Measurements from ENCODE around the gene MICU2. TPM values are rescaled to one million over a fixed set of nuclear protein-coding genes. Genes with fewer than 3 reads are reported as not detected.

Gene MICU2
- 10 to 100 TPM; 33.8 to 34.0 TPM for total RNA-seq

- Mint-ChIP-seq H3K4me3 (peak within 1 kb of the TSS; percentile 85), H3K4me1 (peaks cover 35% of the 10 kb centered on the region), H3K27me3 (peaks cover 17% of the 10 kb centered on the region), H3K27ac (peak within 1 kb of the TSS; percentile 79), H3K9me3 (peaks cover 4% of the 10 kb centered on the region), H3K36me3 (ENCODE audit: low read depth) (peaks cover 18% of the 10 kb centered on the region)
- ChIA-PET CTCF (interaction anchor here (0.5 to 2.3 kb wide), 4 partner anchors 21 to 127 kb away, joined by 3 to 10 read pairs (median 5); no protein-coding TSS in a partner anchor), POLR2A (interaction anchor here (0.6 to 3.7 kb wide), 23 partner anchors 9 to 1740 kb away, joined by 3 to 38 read pairs (median 4); partner anchors contain the start of genes FGF9, MRPL57, SKA3 and ZDHHC20)
- DNase-seq: peak; percentile 96
Observed at GRCh38 chr13:21603531-21604448, at the start of gene MICU2. MICU2 (minus strand) TSS chr13:21604170; CDS start chr13:21604148, 22 bp downstream.

GRCh38 chr13:21641629-21642028 is 37.7 kb upstream of the MICU2 start:
- H3K27me3 Mint-ChIP-seq: peaks cover 2% of the 10 kb centered on the region
- H3K36me3 Mint-ChIP-seq (ENCODE audit: low read depth): no peaks in the 10 kb centered on the region
- no peak overlapping the region for H3K27ac Mint-ChIP-seq
- H3K4me3 Mint-ChIP-seq: no peak overlapping the region
- peaks cover 2% of the 10 kb centered on the region for H3K4me1 Mint-ChIP-seq
- CTCF ChIA-PET: no interaction called here
- no peaks in the 10 kb centered on the region for H3K9me3 Mint-ChIP-seq
- no peak for DNase-seq
- POLR2A ChIA-PET: no interaction called here

GRCh38 chr13:21639561-21639960 is 35.6 kb upstream of the MICU2 start:
- Mint-ChIP-seq H3K27ac (no peak overlapping the region), H3K4me1 (peaks cover 2% of the 10 kb centered on the region), H3K4me3 (no peak overlapping the region), H3K27me3 (peaks cover 2% of the 10 kb centered on the region), H3K9me3 (no peaks in the 10 kb centered on the region), H3K36me3 (ENCODE audit: low read depth) (no peaks in the 10 kb centered on the region)
- DNase-seq: no peak
- ChIA-PET POLR2A (interaction anchor here (1.9 kb wide), 1 partner anchor 36 kb away, joined by 5 read pairs; the partner anchor contains the start of gene MICU2), CTCF (interaction anchor here (1.3 to 1.5 kb wide), 2 partner anchors 22 to 24 kb away, joined by 3 read pairs; no protein-coding TSS in a partner anchor)

GRCh38 chr13:21638319-21639282 is 34.6 kb upstream of the MICU2 start:
- Mint-ChIP-seq H3K9me3 (no peaks in the 10 kb centered on the region), H3K4me3 (no peak overlapping the region), H3K36me3 (ENCODE audit: low read depth) (no peaks in the 10 kb centered on the region), H3K27ac (no peak overlapping the region), H3K27me3 (peaks cover 2% of the 10 kb centered on the region), H3K4me1 (peaks cover 2% of the 10 kb centered on the region)
- no peak for DNase-seq
- ChIA-PET POLR2A (interaction anchor here (1.9 kb wide), 1 partner anchor 35 kb away, joined by 5 read pairs; the partner anchor contains the start of gene MICU2), CTCF (interaction anchor here (0.6 to 2.6 kb wide), 22 partner anchors 9 to 1157 kb away, joined by 3 to 8 read pairs (median 4); partner anchors contain the start of genes FGF9 and MICU2)

- Mint-ChIP-seq H3K4me1 (peaks cover 2% of the 10 kb centered on the region), H3K36me3 (ENCODE audit: low read depth) (no peaks in the 10 kb centered on the region), H3K27me3 (peaks cover 1% of the 10 kb centered on the region), H3K9me3 (no peaks in the 10 kb centered on the region), H3K4me3 (no peak overlapping the region), H3K27ac (no peak overlapping the region)
- ChIA-PET POLR2A (no interaction called here), CTCF (interaction anchor here (0.9 to 2.6 kb wide), 11 partner anchors 8 to 1158 kb away, joined by 3 to 8 read pairs (median 5); partner anchors contain the start of gene MICU2)
- peak; percentile 21 for DNase-seq
Observed at GRCh38 chr13:21637296-21637695, 33.3 kb upstream of the MICU2 start.

GRCh38 chr13:21636656-21637055 is 32.7 kb upstream of the MICU2 start:
- H3K4me1 Mint-ChIP-seq: peaks cover 2% of the 10 kb centered on the region
- no peak for DNase-seq
- H3K4me3 Mint-ChIP-seq: no peak overlapping the region
- no peaks in the 10 kb centered on the region for H3K27me3 Mint-ChIP-seq
- no peak overlapping the region for H3K27ac Mint-ChIP-seq
- CTCF ChIA-PET: interaction anchor here (1.0 to 2.6 kb wide), 3 partner anchors 10 to 33 kb away, joined by 3 to 8 read pairs (median 3); no protein-coding TSS in a partner anchor
- H3K9me3 Mint-ChIP-seq: no peaks in the 10 kb centered on the region
- POLR2A ChIA-PET: interaction anchor here (1.1 kb wide), 2 partner anchors 142 to 201 kb away, joined by 3 read pairs; no protein-coding TSS in a partner anchor
- no peaks in the 10 kb centered on the region for H3K36me3 Mint-ChIP-seq (ENCODE audit: low read depth)

GRCh38 chr13:21632196-21632595 is 28.2 kb upstream of the MICU2 start:
- no peaks in the 10 kb centered on the region for H3K36me3 Mint-ChIP-seq (ENCODE audit: low read depth)
- ChIA-PET CTCF (no interaction called here), POLR2A (no interaction called here)
- H3K27me3 Mint-ChIP-seq: peaks cover 6% of the 10 kb centered on the region
- peaks cover 2% of the 10 kb centered on the region for H3K4me1 Mint-ChIP-seq
- H3K9me3 Mint-ChIP-seq: no peaks in the 10 kb centered on the region
- no peak overlapping the region for H3K27ac Mint-ChIP-seq
- no peak for DNase-seq
- no peak overlapping the region for H3K4me3 Mint-ChIP-seq

- ChIA-PET CTCF (interaction anchor here (0.7 to 1.4 kb wide), 3 partner anchors 10 to 13 kb away, joined by 3 to 6 read pairs (median 3); no protein-coding TSS in a partner anchor), POLR2A (no interaction called here)
- Mint-ChIP-seq H3K9me3 (no peaks in the 10 kb centered on the region), H3K36me3 (ENCODE audit: low read depth) (no peaks in the 10 kb centered on the region), H3K4me1 (peaks cover 4% of the 10 kb centered on the region), H3K4me3 (no peak overlapping the region), H3K27ac (no peak overlapping the region), H3K27me3 (peaks cover 8% of the 10 kb centered on the region)
- no peak for DNase-seq
Observed at GRCh38 chr13:21625366-21625765, 21.4 kb upstream of the MICU2 start.

- POLR2A ChIA-PET: no interaction called here
- H3K36me3 Mint-ChIP-seq (ENCODE audit: low read depth): no peaks in the 10 kb centered on the region
- peaks cover 17% of the 10 kb centered on the region for H3K27me3 Mint-ChIP-seq
- H3K9me3 Mint-ChIP-seq: no peaks in the 10 kb centered on the region
- no peak overlapping the region for H3K4me3 Mint-ChIP-seq
- DNase-seq: no peak
- CTCF ChIA-PET: interaction anchor here (0.5 kb wide), 1 partner anchor 726 kb away, joined by 3 read pairs; no protein-coding TSS in a partner anchor
- peaks cover 4% of the 10 kb centered on the region for H3K4me1 Mint-ChIP-seq
- H3K27ac Mint-ChIP-seq: no peak overlapping the region
Observed at GRCh38 chr13:21620861-21621260, 16.9 kb upstream of the MICU2 start.

- Mint-ChIP-seq H3K4me1 (peaks cover 4% of the 10 kb centered on the region), H3K27ac (no peak overlapping the region), H3K9me3 (no peaks in the 10 kb centered on the region), H3K27me3 (peaks cover 17% of the 10 kb centered on the region), H3K36me3 (ENCODE audit: low read depth) (no peaks in the 10 kb centered on the region), H3K4me3 (no peak overlapping the region)
- ChIA-PET CTCF (no interaction called here), POLR2A (interaction anchor here (6.7 kb wide), 1 partner anchor 15 kb away, joined by 23 read pairs; the partner anchor contains the start of gene MICU2)
- no peak for DNase-seq
Observed at GRCh38 chr13:21619633-21620220, 15.8 kb upstream of the MICU2 start.

- peaks cover 17% of the 10 kb centered on the region for H3K27me3 Mint-ChIP-seq
- ChIA-PET CTCF (no interaction called here), POLR2A (interaction anchor here (6.7 kb wide), 1 partner anchor 12 kb away, joined by 23 read pairs; the partner anchor contains the start of gene MICU2)
- no peaks in the 10 kb centered on the region for H3K36me3 Mint-ChIP-seq (ENCODE audit: low read depth)
- no peak overlapping the region for H3K4me3 Mint-ChIP-seq
- H3K27ac Mint-ChIP-seq: no peak overlapping the region
- H3K4me1 Mint-ChIP-seq: peaks cover 4% of the 10 kb centered on the region
- DNase-seq: no peak
- no peaks in the 10 kb centered on the region for H3K9me3 Mint-ChIP-seq
Observed at GRCh38 chr13:21616880-21617279, 12.9 kb upstream of the MICU2 start.

Data from activated CD4-positive, alpha-beta memory T cell treated with anti-CD3 and anti-CD28 coated beads, Interleukin-2, amount 10 ng/mL, durations not matched to agents 7 days and 5 days (primary cell).